ENCODE results near the gene ITK. TPM values are rescaled to one million over a fixed set of nuclear protein-coding genes. Genes with fewer than 3 reads are reported as not detected.

ITK gene
- total and polyA plus RNA-seq, 2 experiments from 2014 or later, result 0.08 TPM; not detected in 1

- no peak for TF ChIP-seq REST (IDR thresholded peaks at IDR 0.05; ENCODE audit: unreplicated experiment)
- no peak for TF ChIP-seq EZH2phosphoT487 (IDR thresholded peaks at IDR 0.05; ENCODE audit: unreplicated experiment)
- no peak for TF ChIP-seq CTCF (conservative IDR thresholded peaks at IDR 0.05; ENCODE audit: low read depth in 2 of 2)
- TF ChIP-seq POLR2AphosphoS5 (IDR thresholded peaks at IDR 0.05; ENCODE audit: low read depth), result no peak
These were observed 112.0 kb downstream of the ITK start (continued) for GRCh38 chr5:157292599-157292998.

GRCh38 chr5:157294407-157295091, 113.9 kb downstream of the ITK start:
- H3K4me1 Mint-ChIP-seq, result no peaks in the 10 kb centered on the region
- peaks cover 5% of the 10 kb centered on the region for H3K27me3 Mint-ChIP-seq (ENCODE audit: insufficient read depth, low read depth, poor library complexity)
- Histone ChIP-seq H3K4me2 (no peak overlapping the region), H3K79me2 (replicated peaks; ENCODE audit: insufficient read depth) (no peaks in the 10 kb centered on the region), H3K27ac (ENCODE audit: low read depth) (no peak overlapping the region), H3F3A (replicated peaks; ENCODE audit: low read depth) (no peaks in the 10 kb centered on the region), H2AFZ (no peak overlapping the region), H3K4me1 (ENCODE audit: insufficient read depth) (no peaks in the 10 kb centered on the region), H3K27me3 (ENCODE audit: insufficient read depth) (no peaks in the 10 kb centered on the region), H3K9me2 (ENCODE audit: insufficient read depth) (no peaks in the 10 kb centered on the region), H3K4me3 (no peak overlapping the region), H4K20me1 (replicated peaks; ENCODE audit: insufficient read depth) (peaks cover 10% of the 10 kb centered on the region; the same call in 1 of the 2 replicates), H3K36me3 (ENCODE audit: insufficient read depth) (peaks cover 2% of the 10 kb centered on the region; the same call in 1 of the 2 replicates)
- no peaks in the 10 kb centered on the region for H3K9me3 Mint-ChIP-seq
- no peak overlapping the region for H3K4me3 Mint-ChIP-seq
- ATAC-seq, result peak; percentile 75
- no peak for TF ChIP-seq ETS1 (IDR thresholded peaks at IDR 0.05)
- TF ChIP-seq CTCF (conservative IDR thresholded peaks at IDR 0.05; ENCODE audit: low read depth in 2 of 2), result peak; percentile 21 to 43; a peak in 3 of 4 replicates
- H3K36me3 Mint-ChIP-seq (ENCODE audit: low read depth), result peaks cover 38% of the 10 kb centered on the region
- DNase-seq (ENCODE audit: low spot score), result peak; percentile 33
- H3K27ac Mint-ChIP-seq, result no peak overlapping the region
